Middle frontal gyrus (tissue), 1 donor: ENCODE measurements around the gene MIB2.
"Not testable (repeated sequence)": the region's sequence is repeated elsewhere in the genome, so short reads cannot be mapped to it uniquely, and the experiment has no call there.

ENCODE experiments used
- DNase-seq: peaks from one replicate; pipeline ENCODE4 v3.0.0-alpha.2; 2015; ENCODE audit warnings: low spot score; ENCODE audit errors: extremely low spot score

MIB2 gene

DNA sequence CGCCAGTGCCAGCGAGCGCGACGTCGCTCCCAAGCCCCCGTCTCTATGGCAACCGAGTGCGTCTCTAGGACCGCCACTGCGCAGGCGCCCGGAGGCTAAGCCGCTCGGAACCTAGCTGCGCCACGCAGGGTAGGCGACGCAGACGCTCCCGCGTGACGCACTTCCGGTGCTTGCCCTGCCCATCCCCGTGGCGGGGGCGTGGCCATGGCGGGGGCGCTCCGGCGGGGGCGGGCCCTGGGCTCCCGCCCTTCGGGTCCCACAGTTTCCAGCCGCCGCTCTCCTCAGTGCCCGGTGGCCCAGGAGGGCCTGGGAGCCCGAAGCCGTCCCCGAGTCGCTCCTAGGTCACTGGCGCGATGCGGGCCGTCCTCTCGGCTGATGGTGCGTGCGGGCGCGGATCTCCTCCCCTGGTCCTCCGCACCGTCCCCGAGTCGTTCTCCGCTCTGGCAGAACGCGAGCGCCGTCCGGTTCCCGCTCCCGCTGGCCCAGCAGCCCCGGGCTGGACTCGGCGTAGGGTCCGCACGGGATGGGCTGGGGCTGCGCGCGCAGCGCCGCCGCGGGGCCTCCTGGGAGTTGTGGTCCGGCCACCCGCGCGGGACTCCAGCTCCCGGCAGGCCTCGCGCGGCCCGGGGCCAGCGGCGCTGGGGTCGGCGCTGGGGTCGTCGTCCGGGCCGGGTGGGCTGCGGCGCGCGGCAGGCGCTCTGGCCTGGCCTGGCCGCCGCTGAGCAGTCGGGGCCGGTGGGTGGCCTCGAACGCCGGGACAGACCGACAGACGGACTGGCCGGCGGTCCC is at the start of gene MIB2:
TSS of gene MIB2 (plus strand) at position 245 of the 789 bp plus-strand sequence. CDS start 7,953 bp downstream, outside the sequence.
- DNase-seq, result peak; percentile 97

DNA sequence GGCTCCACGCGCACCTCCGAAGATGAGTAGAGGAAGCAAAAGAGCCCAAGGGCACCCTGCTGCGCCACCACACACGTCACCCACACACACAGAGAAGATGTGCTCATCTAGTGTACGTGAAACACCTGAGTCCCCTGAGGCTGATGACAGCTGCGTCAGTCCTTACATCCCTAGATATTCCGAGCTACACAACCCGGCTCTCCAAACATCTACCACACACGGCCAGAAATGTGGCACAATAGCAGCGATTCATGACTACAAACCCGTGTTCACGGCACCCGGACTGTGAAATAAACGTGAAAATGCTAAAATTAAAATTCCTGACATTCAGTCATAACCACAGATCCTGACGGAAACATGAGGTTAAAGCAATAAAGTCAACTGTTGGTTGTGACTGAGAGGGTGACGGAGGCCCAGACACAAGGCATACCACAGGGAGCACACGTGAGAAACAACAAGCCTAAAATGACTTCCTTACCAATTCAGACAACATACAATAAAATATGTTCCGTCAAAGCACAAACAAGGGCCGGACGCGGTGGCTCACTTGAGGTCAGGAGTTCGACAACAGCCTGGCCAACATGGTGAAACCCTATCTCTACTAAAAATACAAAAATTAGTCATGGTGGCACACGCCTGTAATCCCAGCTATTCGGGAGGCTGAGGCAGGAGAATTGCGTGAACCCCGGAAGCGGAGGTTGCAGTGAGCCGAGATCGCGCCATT is 48.0 kb upstream of the MIB2 start:
- DNase-seq, result no peak

DNA sequence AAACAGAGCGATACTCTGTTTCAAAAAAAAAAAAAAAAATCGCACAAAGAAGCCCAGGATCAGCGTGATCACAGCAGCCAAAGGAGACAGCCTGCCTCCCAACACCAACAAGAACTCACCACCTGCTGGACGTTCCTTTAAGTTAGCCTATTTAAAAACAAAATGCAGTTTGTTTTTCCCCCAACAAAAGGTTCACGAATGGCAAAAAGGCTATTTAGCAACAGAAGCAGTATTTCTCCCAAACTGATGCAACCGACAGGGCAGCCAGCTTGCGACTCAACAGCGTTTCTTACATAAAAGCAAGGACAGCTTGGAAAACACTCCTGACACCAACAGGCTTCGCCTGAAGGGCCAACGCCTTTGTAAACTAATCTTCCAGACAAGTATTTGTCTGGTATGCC is 47.4 kb upstream of the MIB2 start:
- no peak for DNase-seq

DNA sequence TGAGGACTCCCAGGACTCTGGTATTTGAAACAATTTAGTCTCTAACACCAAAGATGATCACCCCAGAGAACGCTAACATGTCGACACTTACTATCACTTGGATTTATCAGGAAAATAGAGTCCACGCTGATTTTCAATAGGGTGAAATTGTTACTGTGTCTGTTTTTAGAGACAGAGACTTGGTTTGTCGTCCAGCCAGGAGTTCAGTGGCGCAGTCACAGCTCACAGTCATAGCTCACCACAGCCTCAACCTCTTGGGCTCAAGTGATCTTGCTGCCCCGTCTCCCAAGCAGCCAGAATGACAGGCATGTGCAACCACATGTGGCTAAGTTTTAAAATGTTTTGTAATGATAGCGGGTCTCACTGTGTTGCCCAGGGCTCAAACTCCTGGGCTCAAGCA is 46.0 kb upstream of the MIB2 start:
- no peak for DNase-seq

DNA sequence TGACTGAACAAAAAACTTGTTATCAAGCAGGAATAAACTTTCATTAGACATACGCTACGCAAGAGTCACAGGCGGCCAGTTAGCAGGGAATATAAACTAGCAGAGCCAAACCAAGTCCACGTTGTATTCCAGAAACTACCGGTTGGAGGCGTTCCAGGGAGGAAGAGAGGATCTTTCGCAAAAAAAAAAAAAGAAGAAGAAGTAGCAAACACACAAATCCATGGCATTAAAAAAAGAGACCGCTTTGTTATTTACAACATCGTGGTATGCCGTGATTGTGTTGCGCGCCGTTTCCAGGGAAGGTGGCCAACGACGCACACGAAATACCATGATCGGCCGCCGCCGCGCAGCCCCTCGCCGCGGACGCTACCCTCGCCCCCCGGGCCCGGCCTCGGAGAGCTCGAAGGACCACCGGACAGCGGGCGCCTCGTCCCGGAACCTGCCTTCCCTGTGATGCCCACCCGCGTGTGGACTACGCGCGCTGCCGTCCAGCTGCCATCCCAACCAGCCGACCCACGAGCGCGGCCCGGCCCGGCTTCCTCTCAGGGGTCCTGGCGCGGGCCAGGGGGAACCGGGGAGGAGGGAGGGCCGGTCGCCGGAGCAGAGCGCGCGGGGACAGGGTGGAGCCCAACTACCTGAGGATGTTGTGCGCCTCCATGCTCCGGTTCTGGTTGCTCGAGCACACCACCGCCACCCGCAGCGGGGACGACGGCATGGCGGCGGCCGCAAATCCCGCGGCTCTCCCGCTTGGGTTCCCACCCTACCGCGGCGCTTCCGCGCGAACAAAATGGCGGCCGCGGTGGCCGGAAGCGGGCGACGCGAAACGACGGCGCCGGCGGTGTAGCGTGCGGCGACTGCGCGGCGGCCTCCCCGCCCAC is 41.2 kb upstream of the MIB2 start:
- peak; percentile 11 for DNase-seq

DNA sequence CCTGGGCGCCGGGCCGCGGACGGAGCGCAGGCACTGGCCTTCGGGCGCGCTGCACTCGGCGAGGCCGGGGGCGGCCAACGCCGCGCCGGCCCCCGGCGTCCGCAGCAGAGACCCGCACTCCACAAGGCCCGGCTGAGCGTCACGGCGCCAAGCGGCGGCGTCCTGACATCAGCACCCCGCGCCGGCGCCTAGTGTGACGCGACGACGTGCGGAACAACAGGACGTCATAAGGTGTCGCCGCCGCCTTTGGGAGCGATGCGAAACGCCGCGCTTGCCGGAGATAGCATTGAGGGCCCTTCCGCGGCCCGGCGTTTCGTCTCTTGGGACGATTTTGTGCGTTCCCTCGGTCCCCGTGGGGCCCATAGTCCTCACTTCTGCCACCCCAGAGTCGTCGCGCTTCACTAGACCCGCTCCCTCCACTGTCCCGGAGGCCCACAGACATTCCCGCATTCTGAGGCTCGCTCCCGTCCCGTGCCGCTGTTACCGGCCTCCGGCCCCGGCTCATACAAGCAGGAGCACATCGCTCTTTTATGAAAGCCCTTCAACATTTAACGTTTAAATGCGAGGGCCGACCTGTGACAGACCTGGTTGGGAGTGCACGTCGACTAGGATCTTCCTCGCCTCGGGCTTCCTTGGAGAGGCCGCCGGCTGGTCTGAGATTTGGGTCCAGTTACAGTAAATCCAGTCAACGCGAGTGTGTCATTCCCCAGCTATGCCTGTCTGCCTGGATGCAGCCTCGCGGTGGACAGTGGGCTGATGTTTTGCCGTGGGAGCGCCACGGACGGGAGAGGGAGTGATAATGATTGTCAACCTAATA is 40.4 kb upstream of the MIB2 start, which contains the start of gene SSU72:
TSS of gene SSU72 (minus strand) at position 143 of the 817 bp plus-strand sequence. CDS start 306 bp downstream, outside the sequence.
- peak; percentile 86 for DNase-seq

DNA sequence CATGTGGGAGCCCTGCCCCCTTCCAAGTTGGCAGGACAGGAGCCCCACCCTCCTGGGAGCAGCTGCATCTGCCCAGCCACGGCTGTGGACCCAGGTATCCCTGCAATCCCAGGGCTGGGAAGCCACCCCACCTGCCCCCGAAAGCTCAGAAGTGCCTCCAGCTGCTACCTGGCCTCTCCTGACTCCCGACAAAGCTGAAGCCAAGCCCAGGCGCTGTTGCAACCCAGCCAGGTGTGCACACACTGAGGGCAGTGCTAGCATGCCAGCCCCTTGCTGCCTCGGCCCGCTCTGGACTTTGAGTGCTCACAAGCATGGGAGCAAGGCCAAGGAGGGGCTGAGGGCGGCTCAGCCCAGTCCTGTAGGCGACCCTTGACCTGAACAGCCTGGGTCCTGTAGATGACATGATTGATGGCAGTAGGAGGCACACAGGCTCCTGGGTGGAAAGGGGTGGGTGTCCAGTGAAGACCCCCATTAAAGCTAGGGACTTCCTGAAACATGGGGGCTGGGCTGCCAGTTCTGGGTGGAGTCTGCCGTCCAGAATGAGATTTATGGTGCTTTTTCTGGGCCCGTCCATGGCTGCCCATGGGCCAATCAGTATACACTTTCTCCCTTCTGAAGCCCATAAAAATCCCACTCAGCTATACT is 37.8 kb upstream of the MIB2 start:
- DNase-seq, result no peak

DNA sequence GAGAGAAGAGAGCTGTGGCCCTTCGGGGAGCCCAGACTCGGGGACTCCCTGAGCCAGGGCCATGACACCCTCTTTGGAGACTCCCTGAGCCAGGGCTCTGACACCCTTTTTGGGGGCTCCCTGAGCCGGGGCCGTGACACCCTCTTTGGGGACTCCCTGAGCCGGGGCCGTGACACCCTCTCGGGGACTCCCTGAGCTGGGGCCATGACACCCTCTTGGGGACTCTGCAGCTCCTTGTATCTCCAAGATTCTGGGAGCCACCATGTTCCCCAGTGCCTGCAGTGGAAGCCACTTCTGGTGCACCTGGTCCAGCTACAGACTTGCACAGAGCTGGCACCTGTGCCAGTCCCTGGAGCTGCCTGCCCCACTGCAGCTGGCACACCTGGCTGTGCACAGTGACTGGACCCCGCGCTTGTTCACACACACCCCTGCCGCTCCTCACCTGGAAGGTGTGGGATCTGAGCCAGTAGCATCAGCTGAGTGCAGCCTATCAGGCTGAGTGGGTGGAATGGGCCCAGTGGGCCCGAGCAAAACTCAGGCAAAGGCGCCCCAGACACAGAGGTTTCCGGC is 36.8 kb upstream of the MIB2 start:
- DNase-seq, result no peak

DNA sequence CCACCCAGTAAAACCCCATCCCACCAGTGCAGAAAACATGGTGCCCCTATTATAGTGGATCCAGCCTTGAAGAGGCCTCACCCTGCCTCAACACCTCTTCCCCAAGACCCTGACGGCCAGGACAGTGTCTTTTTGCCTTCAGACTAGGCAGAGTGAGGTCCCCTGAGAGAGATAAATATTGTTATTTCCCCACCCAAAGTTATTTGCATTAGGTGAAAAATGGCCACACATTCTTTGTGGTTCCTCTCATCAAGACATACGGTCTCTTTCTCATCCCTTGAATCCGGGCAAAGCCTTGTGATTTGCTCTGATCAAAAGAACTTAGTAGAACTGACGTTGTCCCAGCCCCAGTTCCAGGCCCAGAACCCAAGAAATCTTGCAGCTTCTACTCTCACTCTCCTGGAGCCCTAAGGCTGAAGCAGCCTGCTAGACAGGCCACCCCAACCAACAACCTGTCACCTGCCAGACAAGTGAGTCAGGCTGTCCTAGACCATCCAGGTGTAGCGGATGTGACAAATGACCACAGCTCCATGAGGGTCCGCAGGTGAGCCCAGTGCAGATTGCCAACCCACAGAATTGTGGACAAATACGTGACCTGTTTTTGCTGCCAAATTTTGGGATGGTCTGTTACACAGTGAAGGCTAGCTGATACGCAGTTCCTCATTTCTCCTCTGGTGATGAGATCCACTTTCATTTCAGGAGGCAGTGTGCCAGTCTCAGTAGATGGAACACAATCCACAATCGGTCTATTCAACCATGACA is 32.5 kb upstream of the MIB2 start:
- no peak for DNase-seq

DNA sequence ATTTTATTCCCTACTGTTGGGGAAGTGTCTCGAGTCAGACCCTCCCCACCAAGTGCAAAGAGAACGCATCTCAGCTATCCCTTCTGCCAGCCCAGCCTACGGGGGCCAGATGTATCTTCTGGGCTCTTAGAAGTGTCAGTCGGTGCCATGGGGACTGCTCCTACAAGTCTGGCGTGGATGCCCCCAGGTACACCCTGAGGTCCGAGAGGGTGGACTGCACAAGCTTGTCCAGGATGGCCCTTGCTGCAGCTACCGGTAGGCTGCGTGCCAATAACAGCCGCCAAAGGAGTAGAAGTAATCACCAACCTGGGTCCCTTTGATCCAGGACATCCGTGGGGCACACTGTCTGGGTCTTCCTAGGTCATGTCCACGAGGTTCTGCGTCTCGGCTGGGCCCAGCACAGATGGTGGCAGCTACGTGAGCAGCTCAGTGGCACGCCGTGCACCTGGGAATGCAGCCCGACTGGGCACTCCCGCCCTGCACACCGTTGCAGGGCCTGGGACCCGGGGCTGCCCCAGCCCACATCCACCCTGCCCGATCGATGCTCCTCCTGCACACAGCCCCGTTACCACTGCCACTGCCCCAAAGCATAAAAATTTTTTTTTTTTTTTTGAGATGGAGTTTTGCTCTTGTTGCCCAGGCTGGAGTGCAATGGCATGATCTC is 31.8 kb upstream of the MIB2 start:
- DNase-seq, result no peak

DNA sequence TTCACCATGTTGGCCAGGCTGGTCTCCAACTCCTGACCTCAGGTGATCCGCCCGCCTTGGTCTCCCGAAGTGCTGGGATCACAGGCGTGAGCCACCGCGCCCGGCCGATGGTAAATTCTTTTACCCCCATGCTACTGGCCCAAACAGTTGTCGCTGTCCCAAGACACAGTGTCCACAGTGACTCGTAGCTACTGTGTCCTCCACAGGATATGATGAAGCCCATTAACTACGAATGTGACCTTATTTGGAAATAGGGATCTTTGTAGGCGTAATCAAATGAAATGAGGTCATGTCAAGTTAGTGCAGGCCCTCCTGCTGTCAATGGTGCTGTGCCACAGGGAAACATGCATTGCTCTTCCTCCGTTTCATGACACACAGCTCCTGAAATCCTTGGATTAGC is 23.8 kb upstream of the MIB2 start:
- DNase-seq, result no peak

DNA sequence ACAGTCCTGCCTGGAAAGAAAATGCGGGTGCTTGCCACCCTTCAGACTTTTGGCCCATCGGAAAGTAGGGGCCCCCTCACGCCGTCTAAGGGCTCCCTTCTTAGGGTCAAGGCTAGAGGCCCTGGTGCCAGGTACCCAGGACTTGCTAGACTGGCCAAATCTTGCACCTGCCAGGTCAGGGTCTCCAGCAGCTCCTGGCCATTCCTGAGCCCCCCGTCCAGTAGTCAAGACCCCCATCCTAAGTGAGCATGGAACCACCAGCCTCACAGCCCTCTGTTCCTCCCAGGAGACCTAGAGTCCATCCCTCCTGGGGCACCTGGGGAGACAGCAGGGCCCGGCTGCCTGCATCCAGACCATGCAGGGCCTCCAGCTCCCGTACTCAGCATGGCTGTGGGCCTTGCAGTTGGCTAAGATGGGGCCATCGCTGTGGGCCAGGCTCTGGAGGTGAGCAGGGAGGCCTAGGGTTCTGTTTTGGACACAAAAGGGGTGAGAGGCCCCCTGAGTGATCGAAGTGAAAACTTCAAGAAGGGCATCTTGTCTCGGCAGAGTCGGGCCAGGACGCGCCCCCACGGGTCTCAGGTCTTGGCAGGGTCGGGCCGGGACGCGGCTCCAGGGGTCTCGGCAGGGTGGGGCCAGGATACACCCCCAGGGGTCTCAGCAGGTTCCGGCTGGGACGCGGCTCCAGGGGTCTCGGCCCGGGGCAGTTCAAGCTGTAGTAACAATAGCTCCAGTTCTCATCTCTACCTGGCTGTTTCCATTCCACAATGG is 21.3 kb upstream of the MIB2 start:
- DNase-seq, result no peak

DNA sequence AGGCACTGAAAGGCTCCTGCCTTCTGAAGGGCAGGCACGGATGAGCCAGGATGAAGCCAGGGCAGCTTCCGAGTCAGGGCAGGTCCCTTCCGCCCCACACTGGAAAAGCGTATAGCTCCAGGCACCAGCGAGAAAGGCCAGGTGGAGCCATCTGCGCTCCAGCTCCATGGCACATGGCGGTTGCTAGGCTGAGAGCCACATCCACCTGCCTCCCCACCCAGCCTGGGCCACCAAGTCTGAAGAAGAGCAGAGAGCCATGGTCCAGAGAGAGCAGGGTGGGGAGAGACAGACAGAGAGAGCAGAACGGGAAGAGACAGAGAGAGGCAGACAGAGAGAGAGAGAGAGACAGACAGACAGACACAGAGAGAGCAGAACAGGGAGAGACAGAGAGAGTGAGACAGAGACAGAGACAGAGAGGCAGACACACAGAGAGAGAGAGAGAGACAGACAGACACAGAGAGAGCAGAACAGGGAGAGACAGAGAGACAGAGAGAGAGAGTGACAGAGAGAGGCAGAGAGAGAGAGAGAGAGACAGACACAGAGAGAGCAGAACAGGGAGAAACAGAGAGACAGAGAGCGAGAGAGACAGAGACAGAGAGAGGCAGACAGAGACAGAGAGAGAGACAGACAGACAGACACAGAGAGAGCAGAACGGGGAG is 20.6 kb upstream of the MIB2 start:
- no peak for DNase-seq

DNA sequence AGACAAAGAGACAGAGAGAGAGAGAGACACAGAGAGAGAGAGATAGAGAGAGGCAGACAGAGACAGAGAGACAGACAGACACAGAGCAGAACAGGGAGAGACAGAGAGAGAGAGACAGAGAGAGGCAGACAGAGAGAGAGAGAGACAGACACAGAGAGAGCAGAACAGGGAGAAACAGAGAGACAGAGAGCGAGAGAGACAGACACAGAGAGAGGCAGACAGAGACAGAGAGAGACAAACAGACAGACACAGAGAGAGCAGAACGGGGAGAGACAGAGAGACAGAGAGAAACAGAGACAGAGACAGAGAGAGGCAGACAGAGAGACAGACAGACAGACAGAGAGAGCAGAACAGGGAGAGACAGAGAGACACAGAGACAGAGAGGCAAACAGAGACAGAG is 20.0 kb upstream of the MIB2 start:
- DNase-seq, result not testable (repeated sequence)

DNA sequence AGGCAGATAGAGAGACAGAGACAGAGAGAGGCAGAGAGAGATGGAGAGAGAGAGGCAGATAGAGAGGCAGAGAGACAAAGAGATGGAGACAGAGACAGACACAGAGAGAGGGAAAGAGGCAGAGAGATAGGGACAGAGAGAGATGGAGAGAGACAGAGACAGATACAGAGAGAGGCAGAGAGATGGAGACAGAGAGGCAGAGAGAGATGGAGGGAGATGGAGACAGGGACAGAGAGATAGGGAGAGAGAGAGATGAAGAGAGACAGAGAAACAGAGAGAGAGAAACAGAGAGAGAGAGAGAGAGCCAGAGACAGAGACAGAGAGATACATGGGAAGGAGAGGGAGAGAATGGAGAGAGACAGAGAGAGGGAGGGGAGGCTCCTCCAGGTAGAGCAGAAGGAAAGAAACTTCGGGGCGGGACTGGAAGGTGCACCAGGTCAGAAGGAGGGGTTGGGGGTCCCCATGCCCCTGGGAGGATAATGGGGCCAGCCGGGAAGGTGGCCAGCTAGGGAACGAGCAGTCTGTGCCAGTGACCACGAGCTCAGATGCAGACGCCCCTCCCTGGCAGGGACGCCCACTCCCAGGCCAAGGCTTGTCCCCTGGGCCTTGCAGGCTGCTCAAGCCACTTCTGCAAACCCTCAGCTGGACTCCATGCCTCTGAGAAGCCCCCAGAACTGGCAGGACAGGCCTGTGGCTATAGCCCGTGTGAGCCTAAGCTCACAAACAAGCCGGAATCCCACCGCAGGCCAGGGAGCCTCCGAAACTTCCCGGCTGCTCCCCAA is 18.6 kb upstream of the MIB2 start:
- no peak for DNase-seq

DNA sequence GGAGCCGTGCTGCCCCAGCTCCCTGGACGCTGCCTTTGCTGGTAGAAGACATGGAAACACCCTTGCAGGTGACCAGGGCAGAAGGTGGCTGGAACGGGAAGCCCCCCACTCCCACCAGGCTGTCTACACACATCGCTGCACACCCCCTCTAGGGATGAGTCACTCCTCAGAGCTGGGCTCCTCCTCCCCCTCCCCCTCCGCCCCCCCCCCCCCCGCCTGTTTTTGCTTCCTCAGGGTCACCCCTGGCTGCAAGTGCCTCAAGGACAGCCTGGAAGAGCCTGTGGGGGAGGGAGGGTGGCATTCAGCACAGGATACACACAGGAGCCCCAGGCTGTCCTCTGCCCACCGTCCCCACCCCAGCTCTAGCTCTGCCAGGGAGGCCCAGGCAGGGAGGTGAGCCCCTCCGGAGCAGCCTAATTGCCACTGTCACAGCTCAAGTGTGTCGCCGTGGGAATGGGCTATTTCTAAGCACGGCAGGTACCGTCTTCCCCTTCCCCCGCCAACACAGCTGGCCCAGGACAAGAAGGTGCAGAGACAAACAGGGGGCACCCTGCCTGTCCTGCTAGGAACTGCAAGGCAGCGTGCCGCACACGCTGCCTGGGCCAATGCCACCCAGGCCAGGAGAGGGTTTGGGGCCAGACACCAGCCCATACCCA is 17.9 kb upstream of the MIB2 start:
- no peak for DNase-seq
